HG02973 (cell line): ENCODE data around the gene LIAS.
A peak's percentile ranks its signal among the peaks of the same experiment; 100 is the strongest.

ENCODE experiments used
- ATAC-seq: cut with Tn5 transposase; IDR thresholded peaks from one replicate; pipeline ENCODE4 v1.9.1; 2021; ENCODE audit warnings: moderate library complexity; ENCODE audit not compliant: unreplicated experiment

LIAS gene

DNA sequence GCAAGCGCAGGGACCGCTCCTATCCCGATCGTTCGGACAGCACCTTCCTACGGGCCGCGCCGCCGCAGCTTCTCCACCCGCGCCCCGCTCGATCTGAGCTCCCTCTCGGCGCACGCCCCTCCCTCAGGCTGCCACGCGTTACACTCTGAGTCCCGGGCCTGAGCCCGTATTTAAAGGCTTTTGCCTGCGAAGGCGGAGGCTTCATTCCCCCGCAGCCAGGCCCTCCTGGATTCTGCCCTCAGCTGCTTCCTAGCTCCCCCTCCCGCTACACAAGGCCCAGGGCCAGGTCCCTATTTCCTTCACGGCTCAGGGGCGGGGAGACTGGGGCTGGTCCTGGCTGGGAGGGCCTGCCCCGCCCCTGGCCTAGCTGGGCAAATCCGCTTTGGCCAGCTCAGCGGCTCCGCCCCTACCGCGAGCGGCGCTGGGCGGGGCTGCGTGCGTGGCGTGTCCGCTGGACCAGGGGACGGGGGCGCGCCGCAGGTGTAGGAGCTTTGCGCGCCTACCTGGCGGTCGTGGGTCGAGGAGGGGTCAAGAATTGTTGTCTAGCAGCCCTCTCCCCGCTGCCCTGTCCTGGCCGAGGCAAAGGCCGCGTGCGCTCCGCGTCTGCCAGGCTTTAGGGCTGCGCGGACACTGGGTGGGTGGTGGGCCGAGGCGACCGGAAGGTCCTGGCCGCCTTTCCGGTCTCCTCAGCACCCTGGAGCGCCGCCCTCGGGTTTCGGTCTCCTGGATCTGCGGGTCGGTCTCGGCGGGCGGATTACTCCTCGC is 68.6 kb downstream of the LIAS start, which contains the start of gene UGDH:
TSS of gene UGDH (minus strand) at position 144 of the 765 bp plus-strand sequence. CDS start 5,927 bp downstream, outside the sequence.
- peak; percentile 92 for ATAC-seq

DNA sequence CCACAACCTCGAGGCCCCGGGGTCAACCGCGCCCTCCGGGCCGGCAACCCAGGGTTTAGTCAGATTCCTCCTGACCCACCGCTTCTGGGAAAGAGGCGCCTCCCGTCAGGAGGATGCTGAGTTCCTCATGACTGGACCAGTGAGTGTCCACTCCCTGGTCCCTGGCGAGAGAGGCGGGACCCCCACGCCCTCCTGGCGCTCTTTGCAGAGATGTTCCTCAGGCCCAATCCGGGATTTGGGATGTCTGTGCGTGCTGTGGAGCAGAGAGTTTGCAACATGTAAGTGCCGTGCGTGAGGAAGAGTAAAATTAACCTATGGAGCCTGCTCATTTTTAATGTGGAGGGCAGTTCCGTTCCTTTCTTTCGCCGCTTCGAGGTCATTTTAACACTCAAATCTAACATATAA is 69.2 kb downstream of the LIAS start:
- ATAC-seq = peak; percentile 0
